Pancreas (tissue), 10 donors: Measurements from ENCODE around the gene RPS10. TPM values are rescaled to one million over a fixed set of nuclear protein-coding genes. Genes with fewer than 3 reads are reported as not detected.

ENCODE experiments used
- ATAC-seq, 4 donors: fragments of 200-7000 bp; cut with Tn5 transposase; one replicate each; pipeline versions ENCODE4 v1.8.0 to v1.9.1; 2020; ENCODE audit warnings: mild to moderate bottlenecking in 4 of 4, moderate library complexity in 4 of 4
- DNase-seq, 6 donors: peaks; one replicate each; pipeline ENCODE4 v3.0.0-alpha.2; 2020
- FAIRE-seq: peaks from 2 replicates; lab custom pipeline; 2012; peaks lifted over from hg19 to GRCh38; lab: Jason Lieb, UNC
- H3K27ac ChIP-seq, 4 donors: fragments of 200-600 bp; sonication (generic); 1 replicate in 3 of 4; 2 replicates in 1 of 4; pipeline versions ENCODE4 v1.5.0 to v1.8.0; 2020
- H3K27me3 ChIP-seq, 4 donors: fragments of 200-600 bp; one replicate each; pipeline ENCODE4 v1.8.0; 2021
- H3K36me3 ChIP-seq, 3 donors: fragments of 200-600 bp; sonication (generic) in 1 of 3; one replicate each; pipeline versions ENCODE4 v1.5.0 to v1.8.0; 2020 to 2021
- H3K4me1 ChIP-seq, 3 donors: fragments of 200-600 bp; one replicate each; pipeline ENCODE4 v1.8.0; 2021
- H3K4me3 ChIP-seq, 4 donors: fragments of 200-600 bp; sonication (generic) in 2 of 4; one replicate each; pipeline versions ENCODE4 v1.5.0 to v1.8.0; 2020 to 2021
- H3K9me3 ChIP-seq, 4 donors: fragments of 200-600 bp; one replicate each; pipeline ENCODE4 v1.8.0; 2021
- WGBS, 2 donors: extraction: QIAGEN DNeasy Blood & Tissue Kit; methylation state at CpG; one replicate each; pipeline ENCODE4 v1.1.7; 2013; 5-methylcytosine and 5-hydroxymethylcytosine counted together
- intact Hi-C, 3 donors: fragments of 100-400 bp; cut with DNase I; formaldehyde crosslinking; loops; one replicate each; pipeline versions ENCODE4 v1.11.1 to v1.14.2; 2022
- polyA plus RNA-seq, 2 donors: library from polyadenylated mRNA; stranded (reverse); fragments of 200-250 nt; gene quantifications; one replicate each; pipeline ENCODE4 v1.2.3, GENCODE V29; 2013
- total RNA-seq, 6 donors: library from RNA; stranded (reverse); fragmentation: NEBNext Ultra II Directional in 4 of 6; extraction: Animal tissue kit (Norgen Biotek cat#: 25700) in 4 of 6; gene quantifications; one replicate each; pipeline versions ENCODE4 v1.2.1 to v1.2.4, GENCODE V29; 2021 to 2023
- TF ChIP-seq, protein P1 (sequence below), 4 donors: fragments of 200-600 bp; sonication (generic) in 3 of 4; IDR thresholded peaks; one replicate each; pipeline versions ENCODE4 v1.5.0 to v1.8.0; 2021; ENCODE audit warnings: antibody characterized with exemption in 4 of 4
- donor health status: healthy with polysubstance abuse.
- donor health status: DM: no; HTN: no; CAD: no; lungs with moderate emphysema.
- donor health status: DM: no; HTN: no; CAD: no.
- donor health status: control.
- donor health status: control.
- donor health status: Bipolar disorder and iron deficiency.
- donor health status: DM: yes; HTN: yes; CAD: no.
- donor health status: DM: no; HTN: no; CAD: no.
- donor health status: DM: no; HTN: no; CAD: no.
- donor health status: DM: yes; HTN: yes; CAD: no.

RPS10 gene
- total and polyA plus RNA-seq, 8 donors = 565 to 1,334 (median 997) TPM

DNA sequence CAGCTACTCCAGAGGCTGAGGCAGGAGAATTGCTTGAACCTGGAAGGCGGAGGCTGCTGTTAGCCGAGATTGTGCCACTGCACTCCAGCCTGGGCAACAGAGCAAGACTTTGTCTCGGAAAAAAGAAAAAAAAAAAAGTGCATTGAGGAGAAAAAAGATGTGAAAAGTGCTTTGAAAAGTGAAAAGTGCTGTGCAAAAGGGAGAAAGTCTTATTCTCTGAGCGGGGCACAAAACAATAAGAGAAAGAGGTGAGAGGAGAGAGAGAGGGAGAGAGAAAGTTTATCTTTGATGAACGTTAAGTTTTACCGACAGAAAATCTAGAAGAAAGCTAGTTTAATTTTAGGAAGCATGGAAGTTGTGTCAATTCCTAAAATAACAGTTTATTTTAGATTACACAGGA, 36.1 kb upstream of the RPS10 start:
- DNase-seq (no peak), FAIRE-seq (no peak), ATAC-seq (no peak)
- Histone ChIP-seq H3K27me3 (no peaks in the 10 kb centered on the region), H3K4me1 (no peaks in the 10 kb centered on the region), H3K9me3 (no peaks in the 10 kb centered on the region), H3K27ac (no peak overlapping the region), H3K4me3 (no peak overlapping the region), H3K36me3 (no peaks in the 10 kb centered on the region)
- TF ChIP-seq, protein P1, sequence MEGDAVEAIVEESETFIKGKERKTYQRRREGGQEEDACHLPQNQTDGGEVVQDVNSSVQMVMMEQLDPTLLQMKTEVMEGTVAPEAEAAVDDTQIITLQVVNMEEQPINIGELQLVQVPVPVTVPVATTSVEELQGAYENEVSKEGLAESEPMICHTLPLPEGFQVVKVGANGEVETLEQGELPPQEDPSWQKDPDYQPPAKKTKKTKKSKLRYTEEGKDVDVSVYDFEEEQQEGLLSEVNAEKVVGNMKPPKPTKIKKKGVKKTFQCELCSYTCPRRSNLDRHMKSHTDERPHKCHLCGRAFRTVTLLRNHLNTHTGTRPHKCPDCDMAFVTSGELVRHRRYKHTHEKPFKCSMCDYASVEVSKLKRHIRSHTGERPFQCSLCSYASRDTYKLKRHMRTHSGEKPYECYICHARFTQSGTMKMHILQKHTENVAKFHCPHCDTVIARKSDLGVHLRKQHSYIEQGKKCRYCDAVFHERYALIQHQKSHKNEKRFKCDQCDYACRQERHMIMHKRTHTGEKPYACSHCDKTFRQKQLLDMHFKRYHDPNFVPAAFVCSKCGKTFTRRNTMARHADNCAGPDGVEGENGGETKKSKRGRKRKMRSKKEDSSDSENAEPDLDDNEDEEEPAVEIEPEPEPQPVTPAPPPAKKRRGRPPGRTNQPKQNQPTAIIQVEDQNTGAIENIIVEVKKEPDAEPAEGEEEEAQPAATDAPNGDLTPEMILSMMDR (IDR thresholded peaks at IDR 0.05) = no peak
- intact Hi-C loops = loop anchor here in 2 of 3 donors (5.0 to 10.0 kb wide), 2 partner anchors 143 to 150 kb away; no protein-coding TSS in a partner anchor
- WGBS, 2 donors = 71 to 78% methylated on average over 6 of the region's 6 CpGs

DNA sequence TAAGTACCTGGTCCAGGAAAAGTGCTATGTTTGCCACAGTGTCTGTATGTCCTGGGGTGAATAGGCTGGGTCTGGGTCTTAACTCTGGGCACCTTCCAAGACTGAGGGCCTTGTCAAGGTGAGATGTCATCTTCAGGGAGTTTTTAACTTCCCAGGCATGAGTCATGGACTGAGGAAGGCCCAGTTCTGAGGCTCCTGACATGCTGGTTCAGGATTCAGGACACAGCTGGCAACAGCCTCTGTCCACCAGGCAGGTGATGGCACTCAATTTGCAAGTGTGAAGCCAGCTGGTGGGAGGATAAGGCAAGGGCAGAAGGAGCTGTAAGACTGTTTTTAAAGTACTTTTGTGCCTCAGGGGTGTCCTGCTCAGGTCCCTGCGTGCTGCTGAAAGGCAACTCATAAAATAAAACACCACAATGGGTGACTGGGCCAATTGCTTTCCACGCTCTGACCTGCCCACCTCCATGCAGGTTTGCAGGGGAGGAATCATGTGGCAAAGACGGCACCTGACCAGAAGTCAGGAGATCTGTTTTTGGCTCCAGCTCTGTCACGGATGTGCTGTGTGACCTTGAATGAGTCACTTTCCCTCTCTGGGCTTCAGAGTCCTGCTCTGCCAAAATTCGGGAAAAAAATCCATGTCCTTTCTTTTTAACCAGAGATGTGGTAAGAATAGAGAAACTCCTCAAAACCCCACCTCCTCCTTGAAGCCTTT, 35.1 kb upstream of the RPS10 start:
- FAIRE-seq (no peak), DNase-seq (no peak), ATAC-seq (no peak)
- H3K4me1 ChIP-seq = no peaks in the 10 kb centered on the region
- H3K9me3 ChIP-seq = no peaks in the 10 kb centered on the region
- no peaks in the 10 kb centered on the region for H3K36me3 ChIP-seq
- intact Hi-C loops = loop anchor here in 2 of 3 donors (5.0 to 10.0 kb wide), 2 partner anchors 144 to 151 kb away; no protein-coding TSS in a partner anchor
- TF ChIP-seq, protein P1 (IDR thresholded peaks at IDR 0.05) = no peak
- H3K27ac ChIP-seq = no peak overlapping the region
- no peaks in the 10 kb centered on the region for H3K27me3 ChIP-seq
- WGBS, 2 donors = 73 to 84% methylated on average over 5 of the region's 5 CpGs
- no peak overlapping the region for H3K4me3 ChIP-seq

DNA sequence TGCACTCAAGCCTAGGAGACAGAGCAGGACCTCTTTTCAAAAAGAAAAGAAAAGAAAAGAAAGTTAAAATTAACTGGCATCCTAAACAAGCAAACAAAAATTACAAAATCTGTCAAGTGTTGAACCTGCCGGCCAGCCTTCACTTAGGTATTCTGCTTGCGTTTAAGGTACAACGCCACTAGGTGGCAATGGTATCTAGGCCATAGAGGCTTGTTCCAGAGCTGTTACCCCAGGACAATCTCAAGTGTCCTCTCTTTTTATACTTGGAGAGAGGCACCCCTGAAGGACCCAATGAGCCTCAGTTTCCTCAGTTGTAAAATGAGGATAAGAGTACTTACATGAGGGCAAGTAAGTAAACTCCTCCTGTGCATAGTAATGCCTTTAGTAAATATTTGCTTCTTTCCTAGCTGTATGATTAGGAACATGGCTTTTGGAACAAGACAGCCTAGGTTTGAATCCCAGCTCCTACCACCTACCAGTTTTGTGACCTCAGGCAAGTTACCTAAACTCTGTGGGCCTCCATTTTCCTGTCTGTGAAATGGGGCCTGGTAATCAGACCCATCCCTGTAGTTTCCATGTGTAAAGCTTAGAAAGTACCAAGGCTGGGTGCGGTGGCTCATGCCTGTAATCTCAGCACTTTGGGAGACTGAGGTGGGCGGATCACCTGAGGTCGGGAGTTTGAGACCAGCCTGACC, 34.2 kb upstream of the RPS10 start:
- no peak overlapping the region for H3K4me3 ChIP-seq
- ATAC-seq (peak; percentile 80 to 97 (median 90)), DNase-seq (peak in 3 of 6 donors; percentile 20 to 54 (median 40)), FAIRE-seq (no peak)
- H3K27ac ChIP-seq = no peak overlapping the region
- no peaks in the 10 kb centered on the region for H3K4me1 ChIP-seq
- H3K36me3 ChIP-seq = no peaks in the 10 kb centered on the region
- H3K9me3 ChIP-seq = no peaks in the 10 kb centered on the region
- 37 to 45% methylated on average over 5 to 6 of the region's 6 CpGs for WGBS, 2 donors
- no peaks in the 10 kb centered on the region for H3K27me3 ChIP-seq
- TF ChIP-seq, protein P1 (IDR thresholded peaks at IDR 0.05) = peak; percentile 12 to 62 (median 54)
- intact Hi-C loops = loop anchor here in 2 of 3 donors (5.0 to 10.0 kb wide), 2 partner anchors 145 to 152 kb away; no protein-coding TSS in a partner anchor

DNA sequence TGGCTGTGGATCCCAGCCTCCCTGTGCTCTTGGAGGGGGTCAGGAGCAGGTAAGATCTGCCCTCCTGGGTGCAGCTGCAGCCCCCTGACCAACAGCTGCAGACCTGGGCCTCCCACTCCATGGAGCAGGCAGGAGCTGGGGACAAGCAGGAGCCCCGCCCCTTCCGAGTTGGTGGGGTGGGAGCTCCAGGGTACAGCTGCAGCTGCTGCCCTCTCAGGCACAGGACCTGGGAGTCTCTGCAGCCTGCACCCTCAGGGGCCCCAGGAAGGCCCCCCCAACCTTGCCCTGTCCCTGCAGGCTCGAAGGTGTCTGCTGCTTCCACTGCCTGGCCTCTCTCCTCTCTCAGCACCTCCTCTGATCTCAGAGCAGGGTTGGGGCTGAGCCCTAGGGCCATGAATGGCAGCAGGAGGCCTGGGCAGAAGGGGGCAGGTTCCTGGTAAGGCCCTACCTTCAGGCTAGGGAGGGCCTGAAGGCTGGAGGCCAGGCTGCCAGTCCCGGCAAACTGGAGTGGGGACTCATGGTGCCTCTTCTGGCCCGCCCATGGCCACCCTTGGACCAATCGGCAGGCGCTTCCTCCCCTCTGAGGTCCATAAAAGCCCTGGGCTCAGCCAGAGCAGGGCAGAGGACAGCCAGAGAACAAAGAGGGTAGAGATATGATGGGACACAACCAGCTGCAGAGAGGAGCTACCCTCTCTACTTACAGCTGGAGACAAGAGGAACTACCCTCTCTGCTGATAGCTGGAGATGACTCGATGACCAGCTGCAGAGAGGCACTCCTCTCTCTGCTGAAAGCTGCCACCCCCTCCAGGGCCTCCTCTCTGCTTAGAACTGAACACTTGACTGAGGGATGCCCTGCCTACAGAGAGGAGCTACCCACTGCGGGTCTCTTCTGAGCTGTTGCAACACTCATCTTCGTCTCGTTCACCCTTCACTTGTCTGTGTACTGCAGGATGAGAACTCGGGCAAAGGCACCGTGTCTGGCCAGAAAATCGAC, 32.2 kb upstream of the RPS10 start:
- FAIRE-seq = no peak
- ATAC-seq = no peak
- TF ChIP-seq, protein P1 (IDR thresholded peaks at IDR 0.05) = no peak
- H3K4me1 ChIP-seq = no peaks in the 10 kb centered on the region
- no peak for DNase-seq
- H3K36me3 ChIP-seq = no peaks in the 10 kb centered on the region
- WGBS, 2 donors = 66 to 83% methylated on average over 13 to 14 of the region's 14 CpGs
- H3K4me3 ChIP-seq = no peak overlapping the region
- intact Hi-C loops = no loop called here
- H3K27me3 ChIP-seq = no peaks in the 10 kb centered on the region
- no peaks in the 10 kb centered on the region for H3K9me3 ChIP-seq
- no peak overlapping the region for H3K27ac ChIP-seq
